ENCODE results near the gene NEK5.
"Not testable (repeated sequence)": the region's sequence is repeated elsewhere in the genome, so short reads cannot be mapped to it uniquely, and the experiment has no call there.

Gene NEK5, protein sequence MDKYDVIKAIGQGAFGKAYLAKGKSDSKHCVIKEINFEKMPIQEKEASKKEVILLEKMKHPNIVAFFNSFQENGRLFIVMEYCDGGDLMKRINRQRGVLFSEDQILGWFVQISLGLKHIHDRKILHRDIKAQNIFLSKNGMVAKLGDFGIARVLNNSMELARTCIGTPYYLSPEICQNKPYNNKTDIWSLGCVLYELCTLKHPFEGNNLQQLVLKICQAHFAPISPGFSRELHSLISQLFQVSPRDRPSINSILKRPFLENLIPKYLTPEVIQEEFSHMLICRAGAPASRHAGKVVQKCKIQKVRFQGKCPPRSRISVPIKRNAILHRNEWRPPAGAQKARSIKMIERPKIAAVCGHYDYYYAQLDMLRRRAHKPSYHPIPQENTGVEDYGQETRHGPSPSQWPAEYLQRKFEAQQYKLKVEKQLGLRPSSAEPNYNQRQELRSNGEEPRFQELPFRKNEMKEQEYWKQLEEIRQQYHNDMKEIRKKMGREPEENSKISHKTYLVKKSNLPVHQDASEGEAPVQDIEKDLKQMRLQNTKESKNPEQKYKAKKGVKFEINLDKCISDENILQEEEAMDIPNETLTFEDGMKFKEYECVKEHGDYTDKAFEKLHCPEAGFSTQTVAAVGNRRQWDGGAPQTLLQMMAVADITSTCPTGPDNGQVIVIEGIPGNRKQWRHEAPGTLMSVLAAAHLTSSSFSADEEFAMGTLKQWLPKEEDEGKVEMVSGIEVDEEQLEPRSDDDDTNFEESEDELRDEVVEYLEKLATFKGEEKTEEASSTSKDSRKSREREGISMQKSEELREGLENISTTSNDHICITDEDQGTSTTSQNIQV

DNA sequence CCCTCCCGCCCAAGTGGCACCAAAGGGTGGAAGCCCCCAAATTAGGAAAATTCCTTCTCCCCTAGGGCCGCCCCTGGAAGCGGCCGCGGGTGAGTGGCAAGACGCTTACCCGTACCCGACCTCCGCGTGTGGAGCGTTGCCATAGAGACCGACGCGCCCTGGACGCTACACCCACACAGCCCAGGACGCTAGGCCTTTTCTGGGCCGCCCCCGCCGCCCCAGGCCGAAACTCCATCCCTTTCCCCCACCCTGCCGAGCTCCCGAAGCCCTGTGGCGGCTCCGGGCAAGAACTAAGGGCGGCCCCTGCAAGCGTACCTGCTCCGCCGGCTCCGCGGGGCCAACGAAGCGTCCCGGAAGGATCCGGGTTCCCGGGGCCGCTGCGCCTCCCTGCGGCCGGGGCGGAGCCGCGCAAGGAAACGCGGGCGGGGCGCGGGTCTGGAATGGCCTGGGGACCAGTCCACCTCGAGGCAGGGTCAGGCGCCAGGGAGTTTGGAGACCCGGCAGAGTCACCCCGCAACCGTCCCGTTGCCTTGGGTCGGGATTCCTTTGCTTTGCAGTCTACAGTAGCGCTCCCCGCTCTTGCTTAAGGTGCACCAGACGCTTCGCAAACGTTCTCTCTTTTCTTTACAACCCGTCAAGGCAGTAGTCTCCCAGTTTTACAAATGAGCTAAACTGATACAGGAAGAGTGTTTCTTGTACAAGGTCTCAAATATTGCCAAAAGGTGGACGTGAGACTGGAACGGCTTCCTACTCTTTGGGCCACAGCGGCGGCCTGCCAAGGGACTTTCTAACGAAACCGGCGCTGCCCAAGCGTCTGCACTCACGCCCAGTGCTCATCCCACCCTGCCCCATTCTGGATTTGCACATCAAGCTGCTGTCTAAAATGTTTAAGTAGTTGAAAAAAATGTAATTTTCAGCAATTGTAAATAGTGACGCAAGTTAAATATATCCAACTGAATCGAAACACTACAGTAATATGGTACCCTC is at the start of gene NEK5:
TSS of gene NEK5 (minus strand) at position 360 of the 987 bp plus-strand sequence. CDS start 1,591 bp downstream, outside the sequence.
- peak; percentile 29 for DNase-seq (ENCODE audit: low read depth)

DNA sequence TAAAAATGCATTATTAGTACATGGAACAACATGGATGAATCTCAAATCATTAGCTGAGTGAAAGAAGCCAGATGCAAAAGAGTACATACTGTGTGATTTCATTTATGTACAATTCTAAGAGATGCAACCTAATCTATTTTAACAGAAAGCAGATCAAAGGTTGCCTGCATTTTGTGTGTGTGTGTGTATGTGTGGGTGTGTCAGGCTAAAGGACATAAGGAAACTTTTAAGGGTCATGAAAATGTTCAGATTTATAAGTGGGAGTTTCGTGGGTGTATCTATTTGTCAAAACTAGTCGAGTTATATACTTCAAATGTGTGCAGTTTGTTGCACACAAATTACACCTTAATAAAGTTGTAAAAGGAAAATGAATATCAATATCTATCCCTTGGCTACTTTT is 48.4 kb upstream of the NEK5 start:
- TF ChIP-seq, protein P1, sequence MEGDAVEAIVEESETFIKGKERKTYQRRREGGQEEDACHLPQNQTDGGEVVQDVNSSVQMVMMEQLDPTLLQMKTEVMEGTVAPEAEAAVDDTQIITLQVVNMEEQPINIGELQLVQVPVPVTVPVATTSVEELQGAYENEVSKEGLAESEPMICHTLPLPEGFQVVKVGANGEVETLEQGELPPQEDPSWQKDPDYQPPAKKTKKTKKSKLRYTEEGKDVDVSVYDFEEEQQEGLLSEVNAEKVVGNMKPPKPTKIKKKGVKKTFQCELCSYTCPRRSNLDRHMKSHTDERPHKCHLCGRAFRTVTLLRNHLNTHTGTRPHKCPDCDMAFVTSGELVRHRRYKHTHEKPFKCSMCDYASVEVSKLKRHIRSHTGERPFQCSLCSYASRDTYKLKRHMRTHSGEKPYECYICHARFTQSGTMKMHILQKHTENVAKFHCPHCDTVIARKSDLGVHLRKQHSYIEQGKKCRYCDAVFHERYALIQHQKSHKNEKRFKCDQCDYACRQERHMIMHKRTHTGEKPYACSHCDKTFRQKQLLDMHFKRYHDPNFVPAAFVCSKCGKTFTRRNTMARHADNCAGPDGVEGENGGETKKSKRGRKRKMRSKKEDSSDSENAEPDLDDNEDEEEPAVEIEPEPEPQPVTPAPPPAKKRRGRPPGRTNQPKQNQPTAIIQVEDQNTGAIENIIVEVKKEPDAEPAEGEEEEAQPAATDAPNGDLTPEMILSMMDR (conservative IDR thresholded peaks at IDR 0.05; ENCODE audit: low read length), result no peak
- no peak overlapping the region for H3K4me3 ChIP-seq (ENCODE audit: low read length)
- DNase-seq (ENCODE audit: low read depth), result no peak

More for the DNA sequence above, at the start of gene NEK5:
- H3K4me3 ChIP-seq (ENCODE audit: low read length), result peak within 1 kb of the TSS; percentile 68
- TF ChIP-seq, protein P1 (conservative IDR thresholded peaks at IDR 0.05; ENCODE audit: low read length), result peak; percentile 51

DNA sequence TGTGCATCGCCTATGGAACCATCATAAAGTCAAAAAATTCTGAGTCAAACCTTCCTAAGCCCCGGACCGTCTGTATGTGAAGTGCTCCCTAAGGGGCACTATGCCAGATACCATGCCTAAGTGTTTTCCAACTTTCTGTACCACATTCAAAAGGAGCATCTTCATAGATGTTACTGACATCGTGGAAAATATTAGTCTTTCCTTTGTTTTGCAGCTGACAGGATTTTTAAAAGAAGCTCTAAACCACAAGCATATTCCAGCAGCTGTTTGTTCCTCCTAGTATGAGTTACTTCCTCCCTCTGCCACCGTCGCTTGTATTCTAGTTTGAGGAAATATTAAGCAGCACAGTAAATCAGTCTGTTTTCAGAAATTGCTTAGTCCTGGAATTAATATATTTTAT is 45.1 kb upstream of the NEK5 start:
- H3K4me3 ChIP-seq (ENCODE audit: low read length); DNase-seq (ENCODE audit: low read depth): not testable (repeated sequence)

DNA sequence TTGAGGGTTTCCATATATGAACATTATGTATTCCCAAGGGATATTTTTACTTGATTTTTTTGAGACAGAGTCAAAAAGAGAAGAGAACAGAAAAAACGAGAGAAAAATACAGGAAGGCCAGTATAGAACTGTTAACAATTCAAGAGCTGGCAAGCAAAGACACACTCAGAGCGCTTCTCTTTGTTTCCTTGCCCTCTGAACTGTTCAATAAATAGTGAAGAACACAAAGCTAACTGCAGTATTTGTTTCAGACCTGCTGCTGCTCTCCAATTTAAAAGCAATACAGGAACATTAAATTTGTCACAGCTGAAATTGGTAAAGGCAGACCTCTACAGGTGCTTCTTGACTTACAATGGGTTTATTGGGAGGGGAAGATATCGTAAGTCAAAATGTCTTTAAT is 44.5 kb upstream of the NEK5 start:
- no peak for DNase-seq (ENCODE audit: low read depth)
- TF ChIP-seq, protein P1 (conservative IDR thresholded peaks at IDR 0.05; ENCODE audit: low read length), result no peak
- H3K4me3 ChIP-seq (ENCODE audit: low read length), result no peak overlapping the region

DNA sequence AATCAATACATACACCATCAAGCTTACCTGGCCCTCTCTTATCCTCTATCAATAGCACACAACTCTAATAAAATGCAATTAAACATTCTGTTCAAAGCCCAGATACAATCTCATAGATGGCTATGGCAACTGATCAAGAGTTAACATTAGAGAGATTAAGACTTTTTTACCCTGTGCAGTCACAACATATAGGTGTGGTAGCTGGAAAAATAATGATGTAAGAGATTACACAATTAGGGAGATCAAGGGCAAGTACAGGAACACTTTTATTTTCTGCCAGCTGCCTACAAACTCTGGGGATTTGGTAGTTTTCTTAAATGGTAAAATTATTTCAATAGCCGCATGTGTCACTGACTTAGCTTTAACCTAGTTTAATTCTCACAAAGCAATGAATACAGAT is 42.8 kb upstream of the NEK5 start:
- not testable (repeated sequence) for DNase-seq (ENCODE audit: low read depth); H3K4me3 ChIP-seq (ENCODE audit: low read length)

GRCh38 chr13:52170828-52171391 is 42.0 kb upstream of the NEK5 start:
- not testable (repeated sequence) for H3K4me3 ChIP-seq (ENCODE audit: low read length); DNase-seq (ENCODE audit: low read depth)

DNA sequence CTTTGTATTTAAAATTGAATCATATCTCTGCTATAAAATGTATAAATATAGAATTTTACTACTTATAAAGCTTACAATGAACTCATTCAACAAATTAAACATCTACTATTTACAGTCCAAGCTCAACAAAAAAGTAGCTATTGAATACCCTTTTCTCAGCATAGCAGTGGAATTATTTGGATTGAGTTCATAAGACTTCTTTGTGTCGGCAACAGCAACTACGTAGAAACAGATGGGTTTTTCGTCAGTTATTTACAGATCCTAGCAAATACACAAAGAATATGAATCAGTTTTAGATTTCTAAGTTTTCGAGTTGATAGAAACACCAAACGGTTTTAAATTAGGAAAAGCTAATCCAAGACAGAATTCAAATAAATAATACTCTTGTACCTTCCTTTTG is 41.0 kb upstream of the NEK5 start:
- no peak overlapping the region for H3K4me3 ChIP-seq (ENCODE audit: low read length)
- TF ChIP-seq, protein P1 (conservative IDR thresholded peaks at IDR 0.05; ENCODE audit: low read length), result no peak

DNA sequence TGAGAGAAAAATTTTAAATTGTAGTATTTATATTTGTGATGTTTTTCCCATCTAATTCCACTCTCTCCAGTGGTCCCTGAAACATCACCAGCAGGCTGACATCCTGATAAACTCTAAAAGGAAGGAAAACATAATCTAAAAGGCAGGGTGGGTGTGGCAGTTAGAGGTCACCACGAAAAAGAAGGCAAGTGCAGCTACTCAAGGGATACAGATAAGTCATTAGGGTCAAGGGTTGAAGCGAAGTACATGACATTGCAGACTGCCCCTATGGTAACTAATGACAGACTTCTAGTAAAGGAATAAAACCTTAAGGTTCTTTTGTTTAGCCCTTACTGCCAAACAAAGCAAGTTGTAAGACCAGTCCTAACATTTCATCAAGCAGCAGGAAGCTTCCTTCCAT is 36.5 kb upstream of the NEK5 start:
- H3K4me3 ChIP-seq (ENCODE audit: low read length), result no peak overlapping the region
- DNase-seq (ENCODE audit: low read depth), result no peak
- TF ChIP-seq, protein P1 (conservative IDR thresholded peaks at IDR 0.05; ENCODE audit: low read length), result no peak

More for the DNA sequence above, 41.0 kb upstream of the NEK5 start:
- DNase-seq (ENCODE audit: low read depth), result no peak
